Natural killer cell (primary cell): ENCODE results near the gene RAD50. TPM values are rescaled to one million over a fixed set of nuclear protein-coding genes. Genes with fewer than 3 reads are reported as not detected.

ENCODE experiments used
- ATAC-seq, 3 donors: fragments of 150-1000 bp in 2 of 3; fragments of 200-7000 bp in 1 of 3; cut with Tn5 transposase; 1 replicate in 1 of 3; 2 replicates in 2 of 3; pipeline ENCODE4 v1.10.0; 2021; ENCODE audit warnings: mild to moderate bottlenecking in 2 of 3, moderate library complexity in 2 of 3
- DNase-seq, 2 donors: peaks; one replicate each; pipeline versions ENCODE4 v3.0.0 to v3.0.0-alpha.2; 2013 to 2021; ENCODE audit warnings: mixed read lengths in 1 of 2
- H3K27ac ChIP-seq: one replicate; pipeline ENCODE4 v1.5.1; 2013; ENCODE audit warnings: mild to moderate bottlenecking, low read length
- H3K27me3 ChIP-seq: one replicate; pipeline ENCODE4 v1.6.1; 2013; ENCODE audit warnings: low read length; ENCODE audit not compliant: control insufficient read depth, insufficient read depth
- H3K36me3 ChIP-seq: one replicate; pipeline ENCODE4 v1.6.1; 2013; ENCODE audit warnings: low read length; ENCODE audit not compliant: control insufficient read depth, insufficient read depth
- H3K4me1 ChIP-seq: one replicate; pipeline ENCODE4 v1.6.1; 2013; ENCODE audit warnings: low read length; ENCODE audit not compliant: control insufficient read depth, insufficient read depth
- H3K4me3 ChIP-seq: one replicate; pipeline ENCODE4 v1.5.1; 2013; ENCODE audit warnings: low read length
- H3K9me3 ChIP-seq: one replicate; pipeline ENCODE4 v1.6.1; 2013; ENCODE audit warnings: low read length; ENCODE audit not compliant: control insufficient read depth, insufficient read depth
- H3K27ac Mint-ChIP-seq, 2 donors: one replicate each; pipeline ENCODE4 v1.8.0; 2022; ENCODE audit warnings: mild to moderate bottlenecking in 2 of 2, mixed read lengths in 2 of 2, moderate library complexity in 1 of 2
- H3K27me3 Mint-ChIP-seq, 2 donors: one replicate each; pipeline ENCODE4 v1.8.0; 2022; ENCODE audit warnings: low read depth in 2 of 2, mixed read lengths in 2 of 2
- H3K36me3 Mint-ChIP-seq: one replicate; pipeline ENCODE4 v1.8.0; 2022; ENCODE audit warnings: mixed read lengths
- H3K4me1 Mint-ChIP-seq, 2 donors: one replicate each; pipeline ENCODE4 v1.8.0; 2022; ENCODE audit warnings: mixed read lengths in 2 of 2
- H3K4me3 Mint-ChIP-seq: one replicate; pipeline ENCODE4 v1.8.0; 2022; ENCODE audit warnings: mild to moderate bottlenecking, moderate library complexity, mixed read lengths
- H3K9me3 Mint-ChIP-seq, 2 donors: one replicate each; pipeline ENCODE4 v1.8.0; 2022; ENCODE audit warnings: mixed read lengths in 2 of 2
- WGBS: methylation state at CpG from one replicate; pipeline ENCODE4 v1.1.7; 2013; ENCODE audit warnings: missing lambda C conversion rate; ENCODE audit not compliant: insufficient coverage; 5-methylcytosine and 5-hydroxymethylcytosine counted together
- intact Hi-C: fragments of 100-400 bp; cut with micrococcal nuclease; formaldehyde crosslinking; loops from one replicate; pipeline ENCODE4 v1.14.2; 2022
- total RNA-seq, 4 donors: library from RNA; stranded (reverse); fragments of 120-200 nt in 1 of 4; gene quantifications; one replicate each; pipeline versions ENCODE4 v1.2.3 to v1.2.4, GENCODE V29; 2013 to 2022
- TF ChIP-seq, protein P1 (sequence below): fragments of 200-600 bp; IDR thresholded peaks from one replicate; pipeline ENCODE4 v1.8.0; 2022; ENCODE audit warnings: antibody characterized with exemption

RAD50 gene
- total RNA-seq, 3 donors from 2014 or later (not counting 1 experiment from before 2014, with no cell fraction given) = 21.0 to 31.2 (median 27.5) TPM

DNA sequence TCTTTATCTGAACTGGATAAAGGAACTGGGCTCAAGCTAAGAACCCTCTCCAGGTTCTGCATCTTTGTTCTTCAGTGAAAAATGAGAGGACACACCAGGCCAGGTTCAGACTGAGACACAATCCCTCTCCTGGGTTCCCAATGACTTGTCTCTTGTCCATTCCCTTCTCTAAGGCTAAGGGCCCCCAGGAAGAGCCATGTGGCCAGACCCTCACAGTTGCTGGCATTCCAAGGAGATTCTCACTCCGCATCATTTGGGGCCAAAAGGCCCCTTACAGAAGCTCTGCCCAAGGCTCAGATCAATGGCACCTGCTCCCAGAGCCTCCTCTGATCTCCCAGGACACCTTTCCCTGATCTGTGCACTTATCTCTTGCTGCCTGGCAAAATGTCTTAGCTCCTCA, 122.0 kb downstream of the RAD50 start:
- no peaks in the 10 kb centered on the region for H3K27me3 ChIP-seq
- no peak overlapping the region for H3K27ac ChIP-seq
- H3K9me3 ChIP-seq = no peaks in the 10 kb centered on the region
- no peaks in the 10 kb centered on the region for H3K36me3 ChIP-seq
- Mint-ChIP-seq H3K27me3 (peaks cover 5 to 11% of the 10 kb centered on the region in 2 donors), H3K9me3 (no peaks in the 10 kb centered on the region), H3K4me3 (no peak overlapping the region), H3K27ac (no peak overlapping the region), H3K4me1 (peaks cover 0 to 10% of the 10 kb centered on the region in 2 donors), H3K36me3 (no peaks in the 10 kb centered on the region)
- DNase-seq (no peak), ATAC-seq (no peak)
- peaks cover 12% of the 10 kb centered on the region for H3K4me1 ChIP-seq
- H3K4me3 ChIP-seq = no peak overlapping the region
- TF ChIP-seq, protein P1, sequence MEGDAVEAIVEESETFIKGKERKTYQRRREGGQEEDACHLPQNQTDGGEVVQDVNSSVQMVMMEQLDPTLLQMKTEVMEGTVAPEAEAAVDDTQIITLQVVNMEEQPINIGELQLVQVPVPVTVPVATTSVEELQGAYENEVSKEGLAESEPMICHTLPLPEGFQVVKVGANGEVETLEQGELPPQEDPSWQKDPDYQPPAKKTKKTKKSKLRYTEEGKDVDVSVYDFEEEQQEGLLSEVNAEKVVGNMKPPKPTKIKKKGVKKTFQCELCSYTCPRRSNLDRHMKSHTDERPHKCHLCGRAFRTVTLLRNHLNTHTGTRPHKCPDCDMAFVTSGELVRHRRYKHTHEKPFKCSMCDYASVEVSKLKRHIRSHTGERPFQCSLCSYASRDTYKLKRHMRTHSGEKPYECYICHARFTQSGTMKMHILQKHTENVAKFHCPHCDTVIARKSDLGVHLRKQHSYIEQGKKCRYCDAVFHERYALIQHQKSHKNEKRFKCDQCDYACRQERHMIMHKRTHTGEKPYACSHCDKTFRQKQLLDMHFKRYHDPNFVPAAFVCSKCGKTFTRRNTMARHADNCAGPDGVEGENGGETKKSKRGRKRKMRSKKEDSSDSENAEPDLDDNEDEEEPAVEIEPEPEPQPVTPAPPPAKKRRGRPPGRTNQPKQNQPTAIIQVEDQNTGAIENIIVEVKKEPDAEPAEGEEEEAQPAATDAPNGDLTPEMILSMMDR = no peak
- intact Hi-C loops = no loop called here
- WGBS = 95% methylated on average over 1 of the region's 1 CpG

DNA sequence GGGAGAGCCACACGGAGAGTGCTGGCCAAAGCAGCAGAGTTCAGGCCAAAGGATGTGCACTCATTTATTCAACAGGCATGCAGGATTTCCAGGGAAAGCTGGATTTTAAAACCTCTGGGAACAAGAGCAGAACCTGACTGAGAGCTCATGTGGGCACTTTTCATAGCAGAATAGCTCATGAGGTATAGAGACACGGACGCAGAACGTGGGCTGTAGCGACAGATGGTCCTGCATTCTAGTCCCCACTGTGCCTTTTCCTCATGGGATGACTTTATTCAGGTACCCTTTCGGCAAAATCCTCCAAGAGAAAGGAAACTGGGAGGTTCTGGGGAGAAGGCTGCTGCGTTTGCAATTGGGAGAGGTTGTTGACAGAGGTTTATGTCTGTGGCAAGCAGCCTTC, 122.4 kb downstream of the RAD50 start:
- Mint-ChIP-seq H3K4me3 (no peak overlapping the region), H3K9me3 (no peaks in the 10 kb centered on the region), H3K4me1 (peaks cover 0 to 10% of the 10 kb centered on the region in 2 donors), H3K36me3 (no peaks in the 10 kb centered on the region), H3K27ac (no peak overlapping the region), H3K27me3 (peaks cover 5 to 11% of the 10 kb centered on the region in 2 donors)
- Histone ChIP-seq H3K36me3 (no peaks in the 10 kb centered on the region), H3K9me3 (no peaks in the 10 kb centered on the region), H3K4me1 (peaks cover 12% of the 10 kb centered on the region), H3K27me3 (no peaks in the 10 kb centered on the region), H3K27ac (no peak overlapping the region), H3K4me3 (no peak overlapping the region)
- 98% methylated on average over 7 of the region's 7 CpGs for WGBS
- ATAC-seq (no peak), DNase-seq (no peak)
- intact Hi-C loops = no loop called here
- TF ChIP-seq, protein P1 = no peak

DNA sequence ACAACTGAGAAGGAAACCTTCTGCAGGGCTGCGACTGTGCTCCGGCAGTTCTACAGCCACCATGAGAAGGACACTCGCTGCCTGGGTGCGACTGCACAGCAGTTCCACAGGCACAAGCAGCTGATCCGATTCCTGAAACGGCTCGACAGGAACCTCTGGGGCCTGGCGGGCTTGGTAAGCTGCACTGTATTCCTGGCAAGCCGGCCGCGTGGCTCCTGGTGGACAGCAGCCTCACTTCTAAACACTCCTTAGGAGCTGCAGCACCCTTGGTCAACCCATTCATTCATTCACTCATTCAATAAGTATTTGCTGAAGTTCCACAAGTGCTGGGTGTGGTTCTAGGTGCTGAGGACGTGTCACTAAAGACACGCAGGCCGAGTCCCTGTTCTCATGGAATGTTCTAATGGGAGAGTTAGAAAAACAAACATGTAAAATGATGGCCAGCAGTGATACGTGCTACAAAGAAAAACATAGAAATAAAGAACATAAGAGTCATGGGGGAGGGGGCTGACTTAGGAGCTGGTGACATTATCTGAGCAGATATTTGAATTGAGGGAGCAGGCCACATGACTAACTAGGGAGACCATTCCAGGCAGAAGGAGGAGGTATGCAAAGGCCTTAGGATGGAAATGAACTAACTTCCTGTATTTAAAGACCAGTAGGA, 123.1 kb downstream of the RAD50 start:
- no peak overlapping the region for H3K4me3 Mint-ChIP-seq
- no peaks in the 10 kb centered on the region for H3K9me3 ChIP-seq
- H3K4me1 Mint-ChIP-seq = peaks cover 2 to 12% of the 10 kb centered on the region in 2 donors
- no peaks in the 10 kb centered on the region for H3K9me3 Mint-ChIP-seq
- ATAC-seq (no peak), DNase-seq (no peak)
- H3K36me3 Mint-ChIP-seq = no peaks in the 10 kb centered on the region
- TF ChIP-seq, protein P1 = no peak
- no peak overlapping the region for H3K4me3 ChIP-seq
- 95% methylated on average over 15 of the region's 15 CpGs for WGBS
- H3K4me1 ChIP-seq = peaks cover 12% of the 10 kb centered on the region
- intact Hi-C loops = no loop called here
- H3K27ac Mint-ChIP-seq = no peak overlapping the region
- no peak overlapping the region for H3K27ac ChIP-seq
- peaks cover 5 to 11% of the 10 kb centered on the region in 2 donors for H3K27me3 Mint-ChIP-seq
- no peaks in the 10 kb centered on the region for H3K36me3 ChIP-seq
- no peaks in the 10 kb centered on the region for H3K27me3 ChIP-seq
